Muscle layer of colon (tissue), 2 donors: Measurements from ENCODE around the gene GPR158.

ENCODE experiments used
- H3K27ac ChIP-seq: one replicate; pipeline ENCODE4 v1.7.0; 2013; ENCODE audit warnings: low read depth, mild to moderate bottlenecking, low read length, moderate library complexity
- H3K27me3 ChIP-seq, 2 donors: one replicate each; pipeline ENCODE4 v1.7.0; 2013; ENCODE audit warnings: low read length in 2 of 2, mild to moderate bottlenecking in 2 of 2; ENCODE audit not compliant: insufficient read depth in 2 of 2, control insufficient read depth in 1 of 2
- H3K36me3 ChIP-seq: one replicate; pipeline ENCODE4 v1.7.0; 2013; ENCODE audit warnings: mild to moderate bottlenecking, low read length; ENCODE audit not compliant: insufficient read depth
- H3K4me1 ChIP-seq: one replicate; pipeline ENCODE4 v1.7.0; 2013; ENCODE audit warnings: mild to moderate bottlenecking, low read length; ENCODE audit not compliant: insufficient read depth
- H3K4me3 ChIP-seq, 2 donors: one replicate each; pipeline ENCODE4 v1.7.0; 2013; ENCODE audit warnings: low read length in 2 of 2, low read depth in 1 of 2, mild to moderate bottlenecking in 1 of 2, moderate library complexity in 1 of 2
- H3K9ac ChIP-seq: one replicate; pipeline ENCODE4 v1.7.0; 2013; ENCODE audit warnings: low read length
- H3K9me3 ChIP-seq: one replicate; pipeline ENCODE4 v1.7.0; 2013; ENCODE audit warnings: mild to moderate bottlenecking, low read length
- donor health status: abdominal sarcoma.
- donor health status: Adenocarcinoma of cecum.

GPR158 gene

DNA sequence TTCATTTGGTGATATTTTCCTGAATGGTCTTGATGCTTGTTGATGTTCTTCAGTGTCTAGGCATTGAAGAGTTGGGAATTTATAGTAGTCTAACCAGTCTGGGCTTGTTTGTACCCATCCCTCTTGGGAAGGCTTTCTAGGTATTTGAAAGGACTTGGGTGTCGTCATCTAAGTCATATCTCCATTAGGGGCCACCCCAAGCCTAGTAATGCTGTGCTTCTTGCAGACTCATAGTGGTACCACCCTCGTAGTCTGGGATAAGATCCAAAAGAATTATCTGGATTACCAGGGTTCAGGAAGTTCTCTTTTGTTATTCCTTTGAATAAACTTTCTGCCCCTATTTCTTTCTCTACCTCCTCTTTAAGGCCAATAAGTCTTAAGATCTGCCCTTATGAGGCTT, 439.9 kb downstream of the GPR158 start:
- H3K36me3 ChIP-seq: no peaks in the 10 kb centered on the region
- H3K27me3 ChIP-seq: no peaks in the 10 kb centered on the region
- no peaks in the 10 kb centered on the region for H3K9me3 ChIP-seq
- H3K9ac ChIP-seq: no peak overlapping the region
- H3K4me1 ChIP-seq: no peaks in the 10 kb centered on the region
- no peak overlapping the region for H3K27ac ChIP-seq
- H3K4me3 ChIP-seq: no peak overlapping the region

GRCh38 chr10:25615926-25616325, 441.1 kb downstream of the GPR158 start:
- Histone ChIP-seq H3K36me3 (no peaks in the 10 kb centered on the region), H3K4me1 (no peaks in the 10 kb centered on the region), H3K9ac (no peak overlapping the region), H3K27me3 (no peaks in the 10 kb centered on the region), H3K4me3 (no peak overlapping the region), H3K27ac (no peak overlapping the region), H3K9me3 (no peaks in the 10 kb centered on the region)

DNA sequence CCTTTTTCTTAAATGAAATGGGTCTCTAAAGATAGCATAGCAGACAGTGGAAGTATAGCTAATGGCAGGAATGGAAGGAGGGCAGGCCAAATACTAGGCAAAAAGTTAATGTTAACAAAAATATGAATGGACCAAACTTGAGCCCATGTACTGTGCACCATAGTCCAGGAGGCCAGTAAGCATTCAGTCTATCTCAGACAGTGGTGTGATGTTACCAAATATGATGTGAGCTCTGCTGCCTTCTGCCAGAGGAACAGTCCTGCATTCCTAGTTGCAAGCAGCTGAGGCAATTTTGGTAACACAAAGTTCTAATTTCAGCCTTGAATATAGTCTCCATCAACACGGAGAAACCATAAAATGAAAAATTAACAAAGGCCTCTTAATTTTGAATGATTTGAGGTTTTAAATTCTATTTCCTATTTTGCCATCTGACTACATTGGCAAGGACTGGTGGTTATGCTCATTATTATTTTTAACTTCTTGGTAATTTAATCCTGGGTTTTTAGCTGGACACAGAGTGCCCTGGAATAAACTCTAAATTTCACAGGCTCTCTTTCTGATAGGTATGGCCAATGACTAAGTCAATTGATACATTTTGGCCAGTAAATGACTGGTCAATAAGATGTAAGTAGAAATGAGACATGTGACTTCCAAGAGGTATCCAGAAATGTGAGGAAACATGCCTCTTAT, 442.2 kb downstream of the GPR158 start:
- Histone ChIP-seq H3K36me3 (no peaks in the 10 kb centered on the region), H3K27ac (no peak overlapping the region)

GRCh38 chr10:25627606-25628005, 452.8 kb downstream of the GPR158 start:
- no peaks in the 10 kb centered on the region for H3K9me3 ChIP-seq
- H3K27ac ChIP-seq: no peak overlapping the region
- H3K4me3 ChIP-seq: no peak overlapping the region
- no peaks in the 10 kb centered on the region for H3K36me3 ChIP-seq
- no peaks in the 10 kb centered on the region for H3K4me1 ChIP-seq
- no peak overlapping the region for H3K9ac ChIP-seq
- H3K27me3 ChIP-seq: no peaks in the 10 kb centered on the region

More for the DNA sequence above, 442.2 kb downstream of the GPR158 start:
- Histone ChIP-seq H3K27me3 (no peaks in the 10 kb centered on the region), H3K9me3 (no peaks in the 10 kb centered on the region), H3K4me3 (no peak overlapping the region), H3K9ac (no peak overlapping the region), H3K4me1 (no peaks in the 10 kb centered on the region)

- Histone ChIP-seq H3K27me3 (no peaks in the 10 kb centered on the region), H3K27ac (no peak overlapping the region), H3K36me3 (no peaks in the 10 kb centered on the region), H3K4me1 (no peaks in the 10 kb centered on the region), H3K9ac (no peak overlapping the region), H3K4me3 (no peak overlapping the region), H3K9me3 (no peaks in the 10 kb centered on the region)
These were observed 454.5 kb downstream of the GPR158 start for GRCh38 chr10:25629333-25629732.

GRCh38 chr10:25631471-25631870, 456.7 kb downstream of the GPR158 start:
- H3K36me3 ChIP-seq: no peaks in the 10 kb centered on the region
- H3K27ac ChIP-seq: no peak overlapping the region
- H3K4me3 ChIP-seq: no peak overlapping the region
- H3K4me1 ChIP-seq: no peaks in the 10 kb centered on the region
- H3K9me3 ChIP-seq: no peaks in the 10 kb centered on the region
- H3K9ac ChIP-seq: no peak overlapping the region
- H3K27me3 ChIP-seq: no peaks in the 10 kb centered on the region

DNA sequence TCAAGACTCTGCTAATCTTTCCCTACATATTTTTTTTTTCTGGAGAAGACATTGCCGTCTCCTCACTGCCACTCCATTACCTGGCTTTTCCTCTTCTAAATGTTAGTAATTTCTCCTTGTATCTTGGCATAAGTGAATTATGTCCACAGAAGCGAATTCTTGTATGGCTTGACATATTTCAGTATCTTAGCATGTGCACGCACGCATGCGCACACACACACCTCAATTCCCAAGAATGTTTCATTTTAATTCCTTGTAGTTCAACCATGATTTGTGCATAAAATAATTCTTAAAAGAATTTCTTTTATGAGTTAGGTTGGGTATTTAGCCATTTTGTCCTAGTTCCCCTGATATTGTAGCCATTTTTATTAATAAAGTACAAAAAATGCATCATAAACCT, 458.0 kb downstream of the GPR158 start:
- Histone ChIP-seq H3K36me3 (no peaks in the 10 kb centered on the region), H3K9me3 (no peaks in the 10 kb centered on the region), H3K4me1 (no peaks in the 10 kb centered on the region), H3K27ac (no peak overlapping the region), H3K27me3 (no peaks in the 10 kb centered on the region), H3K9ac (no peak overlapping the region), H3K4me3 (no peak overlapping the region)

DNA sequence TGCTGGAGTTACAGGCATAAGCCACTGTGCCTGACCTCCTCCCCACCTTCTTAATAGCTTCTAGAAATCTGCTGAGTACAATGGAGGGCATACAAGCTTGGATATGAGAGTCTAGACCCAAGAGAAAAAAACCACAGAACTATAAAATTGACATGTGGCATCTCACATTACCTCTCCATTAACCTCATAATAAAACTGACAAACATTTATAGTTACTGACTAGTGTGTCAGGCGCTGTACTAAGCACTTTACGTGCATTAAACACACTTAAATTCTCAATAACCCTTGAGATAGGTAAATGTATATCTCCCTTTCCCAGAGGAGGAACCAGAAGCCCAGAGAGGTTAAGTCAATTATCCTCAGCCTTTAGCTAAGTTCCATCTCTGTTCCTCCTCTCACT, 458.7 kb downstream of the GPR158 start:
- Histone ChIP-seq H3K4me3 (no peak overlapping the region), H3K36me3 (no peaks in the 10 kb centered on the region)

GRCh38 chr10:25639646-25640045, 464.8 kb downstream of the GPR158 start:
- Histone ChIP-seq H3K27ac (no peak overlapping the region), H3K36me3 (no peaks in the 10 kb centered on the region), H3K4me3 (no peak overlapping the region), H3K9ac (no peak overlapping the region), H3K4me1 (no peaks in the 10 kb centered on the region), H3K27me3 (no peaks in the 10 kb centered on the region), H3K9me3 (no peaks in the 10 kb centered on the region)

More for the DNA sequence above, 458.7 kb downstream of the GPR158 start:
- Histone ChIP-seq H3K27me3 (no peaks in the 10 kb centered on the region), H3K27ac (no peak overlapping the region), H3K9ac (no peak overlapping the region), H3K4me1 (no peaks in the 10 kb centered on the region), H3K9me3 (no peaks in the 10 kb centered on the region)

GRCh38 chr10:25641595-25641994, 466.8 kb downstream of the GPR158 start:
- H3K9ac ChIP-seq: no peak overlapping the region
- no peaks in the 10 kb centered on the region for H3K4me1 ChIP-seq
- no peaks in the 10 kb centered on the region for H3K27me3 ChIP-seq
- no peak overlapping the region for H3K4me3 ChIP-seq
- H3K36me3 ChIP-seq: no peaks in the 10 kb centered on the region
- H3K27ac ChIP-seq: no peak overlapping the region
- H3K9me3 ChIP-seq: no peaks in the 10 kb centered on the region

GRCh38 chr10:25642721-25643120, 467.9 kb downstream of the GPR158 start:
- Histone ChIP-seq H3K27me3 (no peaks in the 10 kb centered on the region), H3K4me3 (no peak overlapping the region), H3K9ac (no peak overlapping the region), H3K36me3 (no peaks in the 10 kb centered on the region), H3K4me1 (no peaks in the 10 kb centered on the region), H3K9me3 (no peaks in the 10 kb centered on the region), H3K27ac (no peak overlapping the region)

- Histone ChIP-seq H3K27ac (no peak overlapping the region), H3K9ac (no peak overlapping the region), H3K4me1 (no peaks in the 10 kb centered on the region), H3K36me3 (no peaks in the 10 kb centered on the region), H3K9me3 (no peaks in the 10 kb centered on the region), H3K4me3 (no peak overlapping the region), H3K27me3 (no peaks in the 10 kb centered on the region)
These were observed 471.6 kb downstream of the GPR158 start for GRCh38 chr10:25646371-25646770.
